ENCODE data around the gene STAT5B. TPM values are rescaled to one million over a fixed set of nuclear protein-coding genes. Genes with fewer than 3 reads are reported as not detected.

Gene STAT5B
- 56.4 TPM for total RNA-seq (2013)
- polyA plus RNA-seq (100 to 1,000 TPM in 1 of 3 donors, 10 to 100 TPM in 2; 28.5 to 103 (median 47.9) TPM), polyA minus RNA-seq (48.1 and 62.7 TPM in 2 replicates), total RNA-seq (25.9 to 124 (median 102) reads per million in 11 experiments)

GRCh38 chr17:42276359-42276608 is at the start of gene STAT5B:
Gene STAT5B, minus strand, starts transcription at chr17:42276391. Its CDS starts 44,264 bp downstream, at chr17:42232127.
- Histone ChIP-seq H3K79me2 (ENCODE audit: insufficient read depth, low read length) (peaks cover 47% of the 10 kb centered on the region), H2AFZ (ENCODE audit: insufficient read depth, low read depth, low read length, poor library complexity, severe bottlenecking) (peak within 1 kb of the TSS; percentile 96), H3K4me1 (ENCODE audit: control insufficient read depth in 1 of 2, insufficient read depth in 2 of 2, low read length in 2 of 2) (peaks cover 46 to 53% of the 10 kb centered on the region in 2 donors), H3K4me2 (replicated peaks; ENCODE audit: extremely low read depth, low read length, poor library complexity, severe bottlenecking) (peak within 1 kb of the TSS; percentile 87), H3K4me3 (replicated peaks in 1 of 3; ENCODE audit: low read depth in 2 of 3, low read length in 3 of 3) (peak within 1 kb of the TSS; percentile 81 to 94 (median 92)), H3K27ac (ENCODE audit: low read depth in 1 of 2, low read length in 2 of 2) (peak within 1 kb of the TSS; percentile 41 to 91), H3K36me3 (replicated peaks in 1 of 2; ENCODE audit: control insufficient read depth in 1 of 2, insufficient read depth in 2 of 2, low read length in 2 of 2) (no peaks in the 10 kb centered on the region), H4K20me1 (ENCODE audit: insufficient read depth, low read length) (peaks cover 11% of the 10 kb centered on the region), H3K27me3 (ENCODE audit: control insufficient read depth in 2 of 2, insufficient read depth in 2 of 2, low read length in 2 of 2) (no peaks in the 10 kb centered on the region), H3K9me3 (replicated peaks in 1 of 2; ENCODE audit: control insufficient read depth in 1 of 2, insufficient read depth in 1 of 2, low read length in 2 of 2) (no peaks in the 10 kb centered on the region), H3K9ac (ENCODE audit: insufficient read depth, low read length, poor library complexity, severe bottlenecking) (peak within 1 kb of the TSS; percentile 97)
- peaks cover 0 to 3% (median 1%) of the 10 kb centered on the region in 3 donors for H3K27me3 Mint-ChIP-seq (ENCODE audit: low read depth in 3 of 3)
- peaks cover 0 to 4% of the 10 kb centered on the region in 2 donors for H3K36me3 Mint-ChIP-seq
- H3K4me1 Mint-ChIP-seq: peaks cover 55% of the 10 kb centered on the region
- intact Hi-C loops (cut with micrococcal nuclease): no loop called here
- under 1% methylated on average over 47 of the region's 47 CpGs for WGBS (ENCODE audit: insufficient coverage)
- H3K9me3 Mint-ChIP-seq: no peaks in the 10 kb centered on the region
- H3K27ac Mint-ChIP-seq: peak within 1 kb of the TSS; percentile 85 to 99 (median 94)
- H3K4me3 Mint-ChIP-seq: peak within 1 kb of the TSS; percentile 99 to 100
- TF ChIP-seq, protein P1, sequence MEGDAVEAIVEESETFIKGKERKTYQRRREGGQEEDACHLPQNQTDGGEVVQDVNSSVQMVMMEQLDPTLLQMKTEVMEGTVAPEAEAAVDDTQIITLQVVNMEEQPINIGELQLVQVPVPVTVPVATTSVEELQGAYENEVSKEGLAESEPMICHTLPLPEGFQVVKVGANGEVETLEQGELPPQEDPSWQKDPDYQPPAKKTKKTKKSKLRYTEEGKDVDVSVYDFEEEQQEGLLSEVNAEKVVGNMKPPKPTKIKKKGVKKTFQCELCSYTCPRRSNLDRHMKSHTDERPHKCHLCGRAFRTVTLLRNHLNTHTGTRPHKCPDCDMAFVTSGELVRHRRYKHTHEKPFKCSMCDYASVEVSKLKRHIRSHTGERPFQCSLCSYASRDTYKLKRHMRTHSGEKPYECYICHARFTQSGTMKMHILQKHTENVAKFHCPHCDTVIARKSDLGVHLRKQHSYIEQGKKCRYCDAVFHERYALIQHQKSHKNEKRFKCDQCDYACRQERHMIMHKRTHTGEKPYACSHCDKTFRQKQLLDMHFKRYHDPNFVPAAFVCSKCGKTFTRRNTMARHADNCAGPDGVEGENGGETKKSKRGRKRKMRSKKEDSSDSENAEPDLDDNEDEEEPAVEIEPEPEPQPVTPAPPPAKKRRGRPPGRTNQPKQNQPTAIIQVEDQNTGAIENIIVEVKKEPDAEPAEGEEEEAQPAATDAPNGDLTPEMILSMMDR (IDR thresholded peaks at IDR 0.05): no peak
- DNase-seq: peak; percentile 54 to 77 (median 66)

DNA sequence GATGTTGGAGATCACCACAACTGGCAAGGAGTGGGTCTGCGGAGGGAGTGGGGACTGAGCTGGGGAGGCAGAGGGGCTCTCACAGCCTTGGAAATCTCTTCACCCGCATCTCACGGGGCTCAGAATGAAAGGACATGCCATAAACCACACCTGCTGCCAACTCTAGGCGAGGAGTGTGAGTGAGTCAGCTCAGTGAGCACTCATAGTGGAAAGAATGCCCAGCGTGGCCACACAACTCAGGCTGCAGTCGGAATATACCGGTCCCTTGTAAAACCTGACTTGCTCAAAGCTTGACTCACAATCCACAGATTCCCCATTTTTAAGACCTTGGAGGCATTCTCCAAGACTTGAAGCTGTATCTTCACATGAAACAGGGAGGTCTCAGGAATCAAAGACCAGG is 48.8 kb upstream of the STAT5B start:
- no peaks in the 10 kb centered on the region for H3K9me3 ChIP-seq (replicated peaks in 1 of 2; ENCODE audit: control insufficient read depth in 1 of 2, insufficient read depth in 1 of 2, low read length in 2 of 2)
- TF ChIP-seq, protein P1 (IDR thresholded peaks at IDR 0.05): no peak
- peaks cover 0 to 2% (median under 1%) of the 10 kb centered on the region in 3 donors for H3K27me3 Mint-ChIP-seq (ENCODE audit: low read depth in 3 of 3)
- peaks cover 78 to 94% of the 10 kb centered on the region in 2 donors for H3K36me3 Mint-ChIP-seq
- H3K9me3 Mint-ChIP-seq: no peaks in the 10 kb centered on the region
- H2AFZ ChIP-seq (ENCODE audit: insufficient read depth, low read depth, low read length, poor library complexity, severe bottlenecking): no peak overlapping the region
- H3K27ac Mint-ChIP-seq: no peak overlapping the region
- H3K4me1 Mint-ChIP-seq: peaks cover 12% of the 10 kb centered on the region
- intact Hi-C loops (cut with micrococcal nuclease): no loop called here
- H4K20me1 ChIP-seq (ENCODE audit: insufficient read depth, low read length): peaks cover 48% of the 10 kb centered on the region
- no peak overlapping the region for H3K27ac ChIP-seq (ENCODE audit: low read depth in 1 of 2, low read length in 2 of 2)
- no peaks in the 10 kb centered on the region for H3K27me3 ChIP-seq (ENCODE audit: control insufficient read depth in 2 of 2, insufficient read depth in 2 of 2, low read length in 2 of 2)
- peaks cover 73 to 91% of the 10 kb centered on the region in 2 donors for H3K36me3 ChIP-seq (replicated peaks in 1 of 2; ENCODE audit: control insufficient read depth in 1 of 2, insufficient read depth in 2 of 2, low read length in 2 of 2)
- no peak for DNase-seq
- no peak overlapping the region for H3K4me2 ChIP-seq (replicated peaks; ENCODE audit: extremely low read depth, low read length, poor library complexity, severe bottlenecking)
- no peaks in the 10 kb centered on the region for H3K79me2 ChIP-seq (ENCODE audit: insufficient read depth, low read length)
- no peak overlapping the region for H3K4me3 ChIP-seq (replicated peaks in 1 of 3; ENCODE audit: low read depth in 2 of 3, low read length in 3 of 3)
- no peak overlapping the region for H3K4me3 Mint-ChIP-seq
- 96% methylated on average over 5 of the region's 7 CpGs for WGBS (ENCODE audit: insufficient coverage)
- H3K9ac ChIP-seq (ENCODE audit: insufficient read depth, low read length, poor library complexity, severe bottlenecking): no peak overlapping the region
- peaks cover 2% of the 10 kb centered on the region in 2 donors for H3K4me1 ChIP-seq (ENCODE audit: control insufficient read depth in 1 of 2, insufficient read depth in 2 of 2, low read length in 2 of 2)
